BE2C (cell line): Measurements from ENCODE around the gene HTR2C.

Experiments
- DNase-seq: peaks from one replicate; pipeline ENCODE4 v3.0.0-alpha.2; 2020
- H3K27me3 ChIP-seq: fragments of 250-450 bp; sonication (Bioruptor Pico); 2 replicates; pipeline ENCODE4 v1.5.1; 2020; ENCODE audit warnings: mild to moderate bottlenecking
- H3K36me3 ChIP-seq: fragments of 250-450 bp; sonication (Bioruptor Pico); 2 replicates; pipeline ENCODE4 v1.5.1; 2020; ENCODE audit warnings: mild to moderate bottlenecking
- H3K4me1 ChIP-seq: fragments of 250-450 bp; sonication (Bioruptor Pico); 2 replicates; pipeline ENCODE4 v1.5.1; 2020
- H3K4me3 ChIP-seq: 2 replicates; pipeline ENCODE4 v1.5.1; 2011; ENCODE audit warnings: low read depth, low read length
- H3K9me3 ChIP-seq: fragments of 250-450 bp; sonication (Bioruptor Pico); 2 replicates; pipeline ENCODE4 v1.5.1; 2020
- CTCF ChIP-seq: IDR thresholded peaks from 2 replicates; pipeline ENCODE4 v1.5.1; 2012; ENCODE audit warnings: mild to moderate bottlenecking, low read depth, low read length

Gene HTR2C

GRCh38 chrX:114952696-114953095 lies 368.8 kb downstream of the HTR2C start:
- DNase-seq = no peak
- no peaks in the 10 kb centered on the region for H3K4me1 ChIP-seq
- TF ChIP-seq CTCF = no peak
- no peaks in the 10 kb centered on the region for H3K36me3 ChIP-seq
- no peak overlapping the region for H3K4me3 ChIP-seq
- no peaks in the 10 kb centered on the region for H3K27me3 ChIP-seq
- H3K9me3 ChIP-seq = no peaks in the 10 kb centered on the region
